Loucy (cell line): ENCODE results near the gene CEP112.

Experiments
- H2AFZ ChIP-seq: fragments of 200-600 bp; sonication (generic); 2 replicates; pipeline ENCODE4 v1.6.0; 2016; ENCODE audit warnings: antibody characterized with exemption, mild to moderate bottlenecking, low read length, moderate library complexity
- H3F3A ChIP-seq: fragments of 200-600 bp; 2 replicates; pipeline ENCODE4 v1.6.0; 2016; ENCODE audit warnings: antibody characterized with exemption, low read depth, mild to moderate bottlenecking
- H3K27me3 ChIP-seq: fragments of 200-600 bp; sonication (generic); 2 replicates; pipeline ENCODE4 v1.6.1; 2014; ENCODE audit warnings: low read length, mild to moderate bottlenecking; ENCODE audit not compliant: insufficient read depth, poor library complexity, severe bottlenecking
- H3K36me3 ChIP-seq: fragments of 200-600 bp; sonication (generic); 2 replicates; pipeline ENCODE4 v1.6.1; 2016; ENCODE audit warnings: low read length; ENCODE audit not compliant: insufficient read depth
- H3K4me1 ChIP-seq: fragments of 200-600 bp; sonication (generic); 2 replicates; pipeline ENCODE4 v1.5.1; 2014; ENCODE audit warnings: low read length, mild to moderate bottlenecking; ENCODE audit not compliant: insufficient read depth, poor library complexity, severe bottlenecking
- H3K4me2 ChIP-seq: fragments of 200-600 bp; sonication (generic); 2 replicates; pipeline ENCODE4 v1.6.0; 2014; ENCODE audit warnings: antibody characterized with exemption, low read length, low read depth, mild to moderate bottlenecking; ENCODE audit not compliant: poor library complexity, severe bottlenecking
- H3K4me3 ChIP-seq: fragments of 200-600 bp; sonication (generic); 2 replicates; pipeline ENCODE4 v1.5.1; 2014; ENCODE audit warnings: low read length, mild to moderate bottlenecking, mixed read lengths; ENCODE audit not compliant: poor library complexity, severe bottlenecking
- H3K79me2 ChIP-seq: fragments of 200-600 bp; sonication (generic); 2 replicates; pipeline ENCODE4 v1.6.1; 2014; ENCODE audit warnings: low read length; ENCODE audit not compliant: insufficient read depth
- H3K9ac ChIP-seq: fragments of 200-600 bp; sonication (generic); 2 replicates; pipeline ENCODE4 v1.6.0; 2014; ENCODE audit warnings: mild to moderate bottlenecking, low read depth, low read length, moderate library complexity; ENCODE audit not compliant: poor library complexity, severe bottlenecking
- H3K9me2 ChIP-seq: fragments of 200-600 bp; sonication (generic); replicated peaks from 2 replicates; pipeline ENCODE4 v1.6.1; 2016; ENCODE audit warnings: low read depth, low read length, mixed read lengths
- H3K9me3 ChIP-seq: fragments of 200-600 bp; sonication (generic); 2 replicates; pipeline ENCODE4 v1.6.1; 2014; ENCODE audit warnings: mild to moderate bottlenecking, antibody characterized with exemption, low read length, low read depth; ENCODE audit not compliant: insufficient read depth
- H4K20me1 ChIP-seq: fragments of 200-600 bp; sonication (generic); 2 replicates; pipeline ENCODE4 v1.6.0; 2014; ENCODE audit warnings: antibody characterized with exemption, low read length, mild to moderate bottlenecking; ENCODE audit not compliant: insufficient read depth, poor library complexity, severe bottlenecking
- EZH2phosphoT487 ChIP-seq: fragments of 200-600 bp; IDR thresholded peaks from 2 replicates; pipeline ENCODE4 v1.6.1; 2018; ENCODE audit warnings: antibody characterized with exemption, mild to moderate bottlenecking, moderate library complexity, borderline replicate concordance
- TF ChIP-seq, protein P1 (sequence below): fragments of 200-600 bp; sonication (generic); conservative IDR thresholded peaks from 2 replicates; pipeline ENCODE4 v1.5.1; 2014; ENCODE audit warnings: mild to moderate bottlenecking, antibody characterized with exemption, low read length

The CEP112 gene

DNA sequence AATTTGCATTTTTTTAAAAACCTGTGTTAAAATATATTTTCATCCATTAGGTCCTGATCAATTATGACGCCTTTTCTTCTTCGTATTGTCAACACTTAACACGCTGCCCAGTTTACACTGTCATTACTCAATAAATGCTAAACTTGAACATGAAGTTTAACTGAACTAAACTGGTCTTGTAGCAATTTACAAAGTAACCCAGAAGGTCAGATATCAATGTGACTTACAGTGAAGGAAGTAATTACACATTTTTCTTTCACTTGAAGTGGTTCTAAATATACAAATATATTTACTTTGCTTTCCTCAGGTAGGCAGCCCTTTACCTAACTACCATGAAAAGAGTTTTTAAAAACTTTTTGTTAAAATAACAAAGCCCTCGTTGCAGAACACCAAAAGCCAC, 374.0 kb downstream of the CEP112 start:
- H3K9me2 ChIP-seq: no peaks in the 10 kb centered on the region
- H4K20me1 ChIP-seq: no peaks in the 10 kb centered on the region
- no peaks in the 10 kb centered on the region for H3K27me3 ChIP-seq
- no peaks in the 10 kb centered on the region for H3K36me3 ChIP-seq
- no peak for TF ChIP-seq EZH2phosphoT487
- TF ChIP-seq, protein P1, sequence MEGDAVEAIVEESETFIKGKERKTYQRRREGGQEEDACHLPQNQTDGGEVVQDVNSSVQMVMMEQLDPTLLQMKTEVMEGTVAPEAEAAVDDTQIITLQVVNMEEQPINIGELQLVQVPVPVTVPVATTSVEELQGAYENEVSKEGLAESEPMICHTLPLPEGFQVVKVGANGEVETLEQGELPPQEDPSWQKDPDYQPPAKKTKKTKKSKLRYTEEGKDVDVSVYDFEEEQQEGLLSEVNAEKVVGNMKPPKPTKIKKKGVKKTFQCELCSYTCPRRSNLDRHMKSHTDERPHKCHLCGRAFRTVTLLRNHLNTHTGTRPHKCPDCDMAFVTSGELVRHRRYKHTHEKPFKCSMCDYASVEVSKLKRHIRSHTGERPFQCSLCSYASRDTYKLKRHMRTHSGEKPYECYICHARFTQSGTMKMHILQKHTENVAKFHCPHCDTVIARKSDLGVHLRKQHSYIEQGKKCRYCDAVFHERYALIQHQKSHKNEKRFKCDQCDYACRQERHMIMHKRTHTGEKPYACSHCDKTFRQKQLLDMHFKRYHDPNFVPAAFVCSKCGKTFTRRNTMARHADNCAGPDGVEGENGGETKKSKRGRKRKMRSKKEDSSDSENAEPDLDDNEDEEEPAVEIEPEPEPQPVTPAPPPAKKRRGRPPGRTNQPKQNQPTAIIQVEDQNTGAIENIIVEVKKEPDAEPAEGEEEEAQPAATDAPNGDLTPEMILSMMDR: no peak
- H3K79me2 ChIP-seq: no peaks in the 10 kb centered on the region
- H2AFZ ChIP-seq: no peak overlapping the region
- no peak overlapping the region for H3K4me2 ChIP-seq
- H3K4me1 ChIP-seq: no peaks in the 10 kb centered on the region
- H3K9me3 ChIP-seq: no peaks in the 10 kb centered on the region
- H3K4me3 ChIP-seq: no peak overlapping the region
- no peaks in the 10 kb centered on the region for H3F3A ChIP-seq
- no peak overlapping the region for H3K9ac ChIP-seq

DNA sequence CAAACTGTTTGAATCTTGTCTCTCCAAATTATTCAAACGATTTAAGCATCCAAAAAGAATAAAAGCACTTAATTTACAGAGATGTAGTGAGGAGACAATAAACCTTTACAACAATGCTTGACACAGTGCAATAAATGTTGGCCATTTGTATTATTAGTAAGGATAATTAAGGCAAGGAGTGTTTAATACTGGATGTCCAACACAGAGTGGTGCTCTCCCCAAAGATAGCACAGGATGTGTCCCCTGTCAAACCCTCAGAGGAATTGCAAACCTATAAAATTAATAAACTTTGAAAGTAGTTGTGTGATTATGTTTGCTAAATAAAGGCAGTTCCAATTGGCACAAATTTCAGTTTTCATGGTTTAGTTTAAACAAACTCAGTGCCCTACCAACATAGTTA, 377.5 kb downstream of the CEP112 start:
- Histone ChIP-seq H3K9ac (no peak overlapping the region), H3K79me2 (no peaks in the 10 kb centered on the region), H4K20me1 (no peaks in the 10 kb centered on the region), H3K9me3 (no peaks in the 10 kb centered on the region), H3K4me2 (no peak overlapping the region), H3K4me3 (no peak overlapping the region), H3K4me1 (no peaks in the 10 kb centered on the region), H3F3A (no peaks in the 10 kb centered on the region), H2AFZ (no peak overlapping the region), H3K9me2 (no peaks in the 10 kb centered on the region), H3K36me3 (no peaks in the 10 kb centered on the region), H3K27me3 (no peaks in the 10 kb centered on the region)
- TF ChIP-seq EZH2phosphoT487: no peak
- TF ChIP-seq, protein P1: no peak

DNA sequence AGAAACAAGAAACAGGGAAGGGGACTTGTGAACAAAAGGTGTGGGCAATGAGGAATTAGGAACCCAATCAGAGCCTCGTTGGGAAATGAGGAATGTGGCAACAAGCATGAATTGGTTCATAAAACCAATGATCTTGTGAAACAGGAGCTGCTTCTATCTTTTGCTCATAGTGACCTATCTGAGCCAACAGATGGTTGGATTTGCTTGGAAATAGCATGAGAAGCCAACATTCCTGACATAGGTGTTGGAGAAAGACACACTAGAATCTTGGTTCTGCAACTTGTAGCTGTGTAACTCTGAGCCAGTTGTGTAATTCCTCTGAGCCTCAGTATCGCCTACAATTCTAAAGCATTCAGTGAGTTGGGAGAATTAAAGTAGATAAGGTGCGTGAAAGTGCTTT, 378.6 kb downstream of the CEP112 start:
- H3K4me2 ChIP-seq: no peak overlapping the region
- no peaks in the 10 kb centered on the region for H3K27me3 ChIP-seq
- no peaks in the 10 kb centered on the region for H4K20me1 ChIP-seq
- H3K4me1 ChIP-seq: no peaks in the 10 kb centered on the region
- no peaks in the 10 kb centered on the region for H3K36me3 ChIP-seq
- TF ChIP-seq EZH2phosphoT487: no peak
- TF ChIP-seq, protein P1: no peak
- H3K9ac ChIP-seq: no peak overlapping the region
- no peaks in the 10 kb centered on the region for H3K9me2 ChIP-seq
- H3F3A ChIP-seq: no peaks in the 10 kb centered on the region
- no peak overlapping the region for H3K4me3 ChIP-seq
- no peaks in the 10 kb centered on the region for H3K9me3 ChIP-seq
- no peak overlapping the region for H2AFZ ChIP-seq
- H3K79me2 ChIP-seq: no peaks in the 10 kb centered on the region
